ENCODE measurements around the gene KLHL10. TPM values are rescaled to one million over a fixed set of nuclear protein-coding genes. Genes with fewer than 3 reads are reported as not detected.
"Not testable (repeated sequence)": the region's sequence is repeated elsewhere in the genome, so short reads cannot be mapped to it uniquely, and the experiment has no call there.

Gene KLHL10
- total RNA-seq, 4 donors from 2014 or later = not detected

GRCh38 chr17:41835214-41835799, 2.3 kb upstream of the KLHL10 start:
- no peaks in the 10 kb centered on the region for H3K27me3 ChIP-seq
- TF ChIP-seq EP300 (IDR thresholded peaks at IDR 0.05) = no peak
- TF ChIP-seq, protein P1, sequence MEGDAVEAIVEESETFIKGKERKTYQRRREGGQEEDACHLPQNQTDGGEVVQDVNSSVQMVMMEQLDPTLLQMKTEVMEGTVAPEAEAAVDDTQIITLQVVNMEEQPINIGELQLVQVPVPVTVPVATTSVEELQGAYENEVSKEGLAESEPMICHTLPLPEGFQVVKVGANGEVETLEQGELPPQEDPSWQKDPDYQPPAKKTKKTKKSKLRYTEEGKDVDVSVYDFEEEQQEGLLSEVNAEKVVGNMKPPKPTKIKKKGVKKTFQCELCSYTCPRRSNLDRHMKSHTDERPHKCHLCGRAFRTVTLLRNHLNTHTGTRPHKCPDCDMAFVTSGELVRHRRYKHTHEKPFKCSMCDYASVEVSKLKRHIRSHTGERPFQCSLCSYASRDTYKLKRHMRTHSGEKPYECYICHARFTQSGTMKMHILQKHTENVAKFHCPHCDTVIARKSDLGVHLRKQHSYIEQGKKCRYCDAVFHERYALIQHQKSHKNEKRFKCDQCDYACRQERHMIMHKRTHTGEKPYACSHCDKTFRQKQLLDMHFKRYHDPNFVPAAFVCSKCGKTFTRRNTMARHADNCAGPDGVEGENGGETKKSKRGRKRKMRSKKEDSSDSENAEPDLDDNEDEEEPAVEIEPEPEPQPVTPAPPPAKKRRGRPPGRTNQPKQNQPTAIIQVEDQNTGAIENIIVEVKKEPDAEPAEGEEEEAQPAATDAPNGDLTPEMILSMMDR (IDR thresholded peaks at IDR 0.05) = no peak
- no peak for TF ChIP-seq POLR2A (IDR thresholded peaks at IDR 0.05)
- peaks cover 0 to 27% (median 0%) of the 10 kb centered on the region in 3 donors for H3K36me3 ChIP-seq
- peak overlapping the region; percentile 70 to 97 (median 81) for H3K4me3 ChIP-seq
- peak overlapping the region; percentile 61 to 87 (median 82) for H3K27ac ChIP-seq
- no peaks in the 10 kb centered on the region for H3K9me3 ChIP-seq
- H3K4me1 ChIP-seq = peaks cover 0 to 18% (median 7%) of the 10 kb centered on the region in 4 donors
- WGBS, 2 donors = 14% methylated on average over 13 of the region's 13 CpGs
- DNase-seq (ENCODE audit: low spot score in 2 of 2) = no peak

DNA sequence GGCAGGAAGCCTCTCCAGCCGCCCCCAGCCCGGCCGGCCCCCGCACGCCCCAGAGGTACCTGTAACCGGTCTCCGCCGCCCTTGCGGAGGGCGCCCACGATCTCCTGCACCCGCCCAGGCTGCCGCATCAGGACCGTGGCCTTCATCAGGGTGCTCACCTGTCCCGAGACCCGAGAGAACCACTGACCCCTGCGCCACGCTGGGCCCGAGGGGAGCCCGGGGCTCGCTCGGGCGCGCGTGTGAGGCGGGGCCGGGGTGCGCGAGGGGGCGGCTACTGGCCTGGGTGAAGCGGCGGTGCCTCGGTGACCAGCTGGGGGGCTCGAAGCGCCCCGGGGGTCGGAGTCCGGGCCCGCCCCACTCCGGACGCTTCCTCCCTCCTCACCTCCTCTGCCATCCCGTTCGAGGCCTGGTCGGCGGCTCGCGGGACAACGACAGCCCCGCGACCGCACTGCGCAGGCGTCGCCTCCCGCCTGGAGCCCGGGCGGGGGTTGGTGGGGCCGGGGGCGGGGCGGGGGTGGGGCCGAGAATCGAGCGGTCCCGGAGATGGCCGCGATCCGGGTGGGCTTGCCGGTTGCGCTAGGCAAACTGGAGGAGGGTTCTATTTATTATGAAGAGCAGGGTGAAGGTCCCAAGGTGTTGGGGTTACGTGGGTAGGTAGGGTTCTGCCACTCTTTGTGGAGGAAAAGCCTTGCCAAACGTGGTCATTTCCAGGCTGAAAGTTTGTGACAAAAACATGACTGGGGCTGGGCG, 1.6 kb upstream of the KLHL10 start, which contains the start of gene NT5C3B:
NT5C3B (minus strand) TSS at position 433 of the 750 bp plus-strand sequence; CDS start at position 394, 39 bp downstream.
- DNase-seq (ENCODE audit: low spot score in 2 of 2) = peak in 1 of 2 donors; percentile 18
- 1 to 2% methylated on average over 48 to 54 of the region's 72 CpGs for WGBS, 2 donors
- no peaks in the 10 kb centered on the region for H3K9me3 ChIP-seq

DNA sequence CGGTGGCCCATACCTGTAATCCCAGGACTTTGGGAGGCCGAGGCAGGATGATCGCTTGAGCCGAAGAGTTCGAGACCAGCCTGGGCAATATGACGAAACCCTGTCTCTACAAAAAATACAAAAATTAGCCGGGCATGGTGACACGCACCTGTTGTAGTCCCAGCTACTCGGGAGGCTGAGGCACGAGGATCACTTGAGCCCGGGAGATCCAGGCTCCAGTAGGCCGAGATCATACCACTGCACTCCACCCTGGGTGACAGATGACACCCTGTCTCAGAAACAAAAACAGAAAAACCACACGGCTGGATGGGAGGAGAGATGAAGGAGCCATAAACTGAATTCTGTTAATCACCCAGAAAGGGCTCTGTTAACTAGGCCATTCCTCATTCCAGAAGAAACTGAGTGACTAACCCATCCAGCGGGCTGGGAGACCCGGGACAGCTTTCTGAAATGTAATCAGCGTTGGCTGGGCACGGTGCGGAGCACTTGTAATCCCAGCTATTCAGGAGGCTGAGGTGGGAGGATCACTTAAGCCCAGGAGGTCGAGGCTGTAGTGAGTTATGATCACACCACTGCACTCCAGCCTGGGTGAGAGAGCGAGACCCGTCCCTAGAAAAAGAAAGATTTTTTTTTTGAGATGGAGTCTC, 952 bp upstream of the KLHL10 start:
- peaks cover 0 to 18% (median 7%) of the 10 kb centered on the region in 4 donors for H3K4me1 ChIP-seq
- peaks cover 0 to 13% (median 0%) of the 10 kb centered on the region in 3 donors for H3K36me3 ChIP-seq
- DNase-seq (ENCODE audit: low spot score in 2 of 2) = no peak
- peak overlapping the region; percentile 61 to 87 (median 82) for H3K27ac ChIP-seq
- H3K9me3 ChIP-seq = no peaks in the 10 kb centered on the region
- H3K4me3 ChIP-seq = peak overlapping the region; percentile 70 to 97 (median 81)
- H3K27me3 ChIP-seq = no peaks in the 10 kb centered on the region
- 46 to 61% methylated on average over 21 of the region's 21 CpGs for WGBS, 2 donors
- TF ChIP-seq POLR2A (IDR thresholded peaks at IDR 0.05) (no peak), EP300 (IDR thresholded peaks at IDR 0.05) (no peak)
- TF ChIP-seq, protein P1 (IDR thresholded peaks at IDR 0.05) = no peak

More for the DNA sequence above, 1.6 kb upstream of the KLHL10 start, which contains the start of gene NT5C3B:
- no peaks in the 10 kb centered on the region for H3K27me3 ChIP-seq
- peaks cover 0 to 20% (median 0%) of the 10 kb centered on the region in 3 donors for H3K36me3 ChIP-seq
- peak within 1 kb of the TSS; percentile 70 to 97 (median 81) for H3K4me3 ChIP-seq
- H3K4me1 ChIP-seq = peaks cover 0 to 18% (median 7%) of the 10 kb centered on the region in 4 donors
- TF ChIP-seq POLR2A (IDR thresholded peaks at IDR 0.05) (peak in 1 of 2 donors; percentile 41), EP300 (IDR thresholded peaks at IDR 0.05) (peak in 1 of 2 donors; percentile 50)
- TF ChIP-seq, protein P1 (IDR thresholded peaks at IDR 0.05) = no peak
- H3K27ac ChIP-seq = peak within 1 kb of the TSS; percentile 61 to 87 (median 82)

DNA sequence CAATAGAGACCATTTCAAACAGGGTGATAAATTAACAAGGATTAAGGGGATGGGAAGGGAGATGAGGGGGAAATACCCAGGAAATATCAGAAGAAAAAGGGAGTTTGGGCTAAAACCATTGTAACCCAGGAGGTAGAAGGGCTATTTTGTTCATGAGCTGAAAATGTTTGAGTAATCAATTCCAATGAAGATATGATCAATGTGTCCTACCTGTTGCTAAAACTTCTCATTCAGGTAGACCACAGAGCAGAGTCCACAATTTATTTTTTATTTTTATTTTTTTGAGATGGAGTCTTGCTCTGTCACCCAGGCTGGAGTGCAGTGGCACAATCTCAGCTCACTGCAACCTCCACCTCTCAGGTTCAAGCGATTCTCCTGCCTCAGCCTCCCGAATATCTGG, 1.8 kb downstream of the KLHL10 start:
- H3K4me1 ChIP-seq = peaks cover 0 to 16% (median 7%) of the 10 kb centered on the region in 4 donors
- H3K9me3 ChIP-seq; H3K4me3 ChIP-seq; DNase-seq (ENCODE audit: low spot score in 2 of 2); H3K36me3 ChIP-seq; H3K27ac ChIP-seq; H3K27me3 ChIP-seq: not testable (repeated sequence)
- WGBS, 2 donors = 98% methylated on average over 2 of the region's 2 CpGs

DNA sequence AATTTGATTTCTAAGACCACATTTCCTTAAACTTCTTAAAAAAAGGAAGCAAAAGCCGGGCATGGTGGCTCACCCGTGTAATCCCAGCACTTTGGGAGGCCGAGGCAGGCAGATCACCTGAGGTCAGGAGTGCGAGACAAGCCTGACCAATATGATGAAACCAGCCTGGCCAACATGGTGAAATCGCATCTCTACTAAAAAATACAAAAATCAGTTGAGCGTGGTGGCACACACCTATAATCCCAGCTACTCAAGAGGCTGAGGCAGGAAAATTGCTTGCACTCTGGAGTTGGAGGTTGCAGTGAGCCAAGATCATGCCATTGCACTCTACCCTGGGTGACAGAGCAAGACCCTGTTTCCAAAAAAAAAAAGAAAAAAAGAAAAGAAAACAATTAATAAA, 3.2 kb downstream of the KLHL10 start:
- not testable (repeated sequence) for H3K4me1 ChIP-seq; H3K4me3 ChIP-seq; DNase-seq (ENCODE audit: low spot score in 2 of 2); H3K27me3 ChIP-seq; H3K27ac ChIP-seq; H3K36me3 ChIP-seq; H3K9me3 ChIP-seq
- WGBS, 2 donors = 87 to 93% methylated on average over 6 of the region's 6 CpGs

Data from tibial nerve (tissue), 4 donors.